ENCODE results near the gene NAGK. TPM values are rescaled to one million over a fixed set of nuclear protein-coding genes. Genes with fewer than 3 reads are reported as not detected.

The NAGK gene
- total RNA-seq, 1 experiment from 2014 or later, result 58.9 TPM

GRCh38 chr2:71043531-71044407 lies 24.7 kb upstream of the NAGK start (continued):
- TF ChIP-seq SOX15 (CRISPR knock-in tag; IDR thresholded peaks at IDR 0.05) (no peak), MYBL2 (CRISPR knock-in tag; IDR thresholded peaks at IDR 0.05) (no peak), RELA (CRISPR knock-in tag; IDR thresholded peaks at IDR 0.05; ENCODE audit: borderline replicate concordance) (no peak), ZNF219 (CRISPR knock-in tag; IDR thresholded peaks at IDR 0.05; ENCODE audit: borderline replicate concordance) (no peak)

DNA sequence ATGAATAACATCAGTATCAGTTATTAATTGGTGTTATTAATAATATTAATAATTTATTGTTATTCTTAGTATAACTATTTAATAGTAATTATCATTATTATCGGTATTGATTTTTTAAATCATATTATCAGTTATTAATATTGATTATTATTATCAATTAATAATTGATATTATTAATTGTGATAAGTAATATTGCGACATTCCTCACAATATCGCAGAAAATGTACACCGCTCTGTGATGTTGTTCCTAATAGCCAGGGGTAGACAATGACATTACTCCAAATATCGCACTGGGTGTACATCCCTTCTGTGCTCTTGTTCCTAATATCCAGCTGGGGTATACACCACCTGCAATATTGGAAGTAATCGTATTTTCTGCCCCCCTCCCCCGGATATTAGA lies 23.3 kb upstream of the NAGK start:
- H3K4me1 Mint-ChIP-seq, result peaks cover 3% of the 10 kb centered on the region
- CTCF ChIA-PET, result no interaction called here
- POLR2A ChIA-PET, result no interaction called here
- H3K9me3 Mint-ChIP-seq, result no peaks in the 10 kb centered on the region
- no peak overlapping the region for H3K27ac Mint-ChIP-seq
- ATAC-seq (no peak), DNase-seq (ENCODE audit: low spot score) (no peak)
- TF ChIP-seq HMGA2 (CRISPR knock-in tag; IDR thresholded peaks at IDR 0.05) (peak; percentile 87), CBFB (CRISPR knock-in tag; IDR thresholded peaks at IDR 0.05; ENCODE audit: low read depth) (no peak)
- H3K4me3 Mint-ChIP-seq, result no peak overlapping the region
- peaks cover 4% of the 10 kb centered on the region; the same call in 1 of the 2 replicates for H3K27me3 Mint-ChIP-seq (ENCODE audit: low read depth)
- H3K36me3 Mint-ChIP-seq, result no peaks in the 10 kb centered on the region

GRCh38 chr2:71045865-71046548 lies 22.4 kb upstream of the NAGK start:
- DNase-seq (ENCODE audit: low spot score), result no peak
- peaks cover 4% of the 10 kb centered on the region; the same call in 1 of the 2 replicates for H3K27me3 Mint-ChIP-seq (ENCODE audit: low read depth)
- no peaks in the 10 kb centered on the region for H3K36me3 Mint-ChIP-seq
- peaks cover 6% of the 10 kb centered on the region for H3K4me1 Mint-ChIP-seq
- no peak for ATAC-seq
- no peak overlapping the region for H3K4me3 Mint-ChIP-seq
- ChIA-PET POLR2A (no interaction called here), CTCF (interaction anchor here (0.6 to 1.2 kb wide), 3 partner anchors 24 to 77 kb away, joined by 3 to 8 read pairs (median 4); no protein-coding TSS in a partner anchor)
- no peaks in the 10 kb centered on the region for H3K9me3 Mint-ChIP-seq
- H3K27ac Mint-ChIP-seq, result no peak overlapping the region
- TF ChIP-seq, protein P1, sequence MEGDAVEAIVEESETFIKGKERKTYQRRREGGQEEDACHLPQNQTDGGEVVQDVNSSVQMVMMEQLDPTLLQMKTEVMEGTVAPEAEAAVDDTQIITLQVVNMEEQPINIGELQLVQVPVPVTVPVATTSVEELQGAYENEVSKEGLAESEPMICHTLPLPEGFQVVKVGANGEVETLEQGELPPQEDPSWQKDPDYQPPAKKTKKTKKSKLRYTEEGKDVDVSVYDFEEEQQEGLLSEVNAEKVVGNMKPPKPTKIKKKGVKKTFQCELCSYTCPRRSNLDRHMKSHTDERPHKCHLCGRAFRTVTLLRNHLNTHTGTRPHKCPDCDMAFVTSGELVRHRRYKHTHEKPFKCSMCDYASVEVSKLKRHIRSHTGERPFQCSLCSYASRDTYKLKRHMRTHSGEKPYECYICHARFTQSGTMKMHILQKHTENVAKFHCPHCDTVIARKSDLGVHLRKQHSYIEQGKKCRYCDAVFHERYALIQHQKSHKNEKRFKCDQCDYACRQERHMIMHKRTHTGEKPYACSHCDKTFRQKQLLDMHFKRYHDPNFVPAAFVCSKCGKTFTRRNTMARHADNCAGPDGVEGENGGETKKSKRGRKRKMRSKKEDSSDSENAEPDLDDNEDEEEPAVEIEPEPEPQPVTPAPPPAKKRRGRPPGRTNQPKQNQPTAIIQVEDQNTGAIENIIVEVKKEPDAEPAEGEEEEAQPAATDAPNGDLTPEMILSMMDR (IDR thresholded peaks at IDR 0.05), result no peak
- TF ChIP-seq CBFB (CRISPR knock-in tag; IDR thresholded peaks at IDR 0.05; ENCODE audit: low read depth), result no peak
- TF ChIP-seq NFATC4 (CRISPR knock-in tag; IDR thresholded peaks at IDR 0.05), result no peak
- no peak for TF ChIP-seq E2F4 (CRISPR knock-in tag; IDR thresholded peaks at IDR 0.05; ENCODE audit: borderline replicate concordance, low read depth)
- TF ChIP-seq ZNF121 (CRISPR knock-in tag; IDR thresholded peaks at IDR 0.05), result no peak
- TF ChIP-seq NR3C1 (CRISPR knock-in tag; conservative IDR thresholded peaks at IDR 0.05; ENCODE audit: low read depth), result no peak
- TF ChIP-seq, protein P2, sequence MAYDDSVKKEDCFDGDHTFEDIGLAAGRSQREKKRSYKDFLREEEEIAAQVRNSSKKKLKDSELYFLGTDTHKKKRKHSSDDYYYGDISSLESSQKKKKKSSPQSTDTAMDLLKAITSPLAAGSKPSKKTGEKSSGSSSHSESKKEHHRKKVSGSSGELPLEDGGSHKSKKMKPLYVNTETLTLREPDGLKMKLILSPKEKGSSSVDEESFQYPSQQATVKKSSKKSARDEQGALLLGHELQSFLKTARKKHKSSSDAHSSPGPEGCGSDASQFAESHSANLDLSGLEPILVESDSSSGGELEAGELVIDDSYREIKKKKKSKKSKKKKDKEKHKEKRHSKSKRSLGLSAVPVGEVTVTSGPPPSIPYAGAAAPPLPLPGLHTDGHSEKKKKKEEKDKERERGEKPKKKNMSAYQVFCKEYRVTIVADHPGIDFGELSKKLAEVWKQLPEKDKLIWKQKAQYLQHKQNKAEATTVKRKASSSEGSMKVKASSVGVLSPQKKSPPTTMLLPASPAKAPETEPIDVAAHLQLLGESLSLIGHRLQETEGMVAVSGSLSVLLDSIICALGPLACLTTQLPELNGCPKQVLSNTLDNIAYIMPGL (CRISPR knock-in tag; IDR thresholded peaks at IDR 0.05), result no peak
- no peak for TF ChIP-seq RORB (CRISPR knock-in tag; IDR thresholded peaks at IDR 0.05)
- no peak for TF ChIP-seq ATF3 (CRISPR knock-in tag; conservative IDR thresholded peaks at IDR 0.05)
- TF ChIP-seq IRF2 (CRISPR knock-in tag; IDR thresholded peaks at IDR 0.05; ENCODE audit: borderline replicate concordance, low read depth), result no peak
- TF ChIP-seq TEAD1 (CRISPR knock-in tag; IDR thresholded peaks at IDR 0.05), result no peak
- no peak for TF ChIP-seq ESRRA (CRISPR knock-in tag; IDR thresholded peaks at IDR 0.05; ENCODE audit: borderline replicate concordance)
- TF ChIP-seq FOXJ3 (CRISPR knock-in tag; IDR thresholded peaks at IDR 0.05; ENCODE audit: borderline replicate concordance), result no peak
- TF ChIP-seq, protein P3, sequence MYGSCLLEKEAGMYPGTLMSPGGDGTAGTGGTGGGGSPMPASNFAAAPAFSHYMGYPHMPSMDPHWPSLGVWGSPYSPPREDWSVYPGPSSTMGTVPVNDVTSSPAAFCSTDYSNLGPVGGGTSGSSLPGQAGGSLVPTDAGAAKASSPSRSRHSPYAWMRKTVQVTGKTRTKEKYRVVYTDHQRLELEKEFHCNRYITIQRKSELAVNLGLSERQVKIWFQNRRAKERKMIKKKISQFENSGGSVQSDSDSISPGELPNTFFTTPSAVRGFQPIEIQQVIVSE (CRISPR knock-in tag; IDR thresholded peaks at IDR 0.05; ENCODE audit: borderline replicate concordance), result no peak
- TF ChIP-seq, protein P4, sequence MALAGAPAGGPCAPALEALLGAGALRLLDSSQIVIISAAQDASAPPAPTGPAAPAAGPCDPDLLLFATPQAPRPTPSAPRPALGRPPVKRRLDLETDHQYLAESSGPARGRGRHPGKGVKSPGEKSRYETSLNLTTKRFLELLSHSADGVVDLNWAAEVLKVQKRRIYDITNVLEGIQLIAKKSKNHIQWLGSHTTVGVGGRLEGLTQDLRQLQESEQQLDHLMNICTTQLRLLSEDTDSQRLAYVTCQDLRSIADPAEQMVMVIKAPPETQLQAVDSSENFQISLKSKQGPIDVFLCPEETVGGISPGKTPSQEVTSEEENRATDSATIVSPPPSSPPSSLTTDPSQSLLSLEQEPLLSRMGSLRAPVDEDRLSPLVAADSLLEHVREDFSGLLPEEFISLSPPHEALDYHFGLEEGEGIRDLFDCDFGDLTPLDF (CRISPR knock-in tag; IDR thresholded peaks at IDR 0.05), result no peak
